DLD1 (cell line): ENCODE measurements around the gene MRPL1.
"Not testable (repeated sequence)": the region's sequence is repeated elsewhere in the genome, so short reads cannot be mapped to it uniquely, and the experiment has no call there.

ENCODE experiments used
- in situ Hi-C: cut with HindIII; loops from 2 replicates; pipeline ENCODE4 v1.10.0; 2017; ENCODE audit warnings: low sequenced_read_pairs

Gene MRPL1

GRCh38 chr4:77911842-77912450 lies 49.3 kb downstream of the MRPL1 start:
- in situ Hi-C loops = no loop called here

- in situ Hi-C loops = no loop called here
These were observed 50.7 kb downstream of the MRPL1 start for GRCh38 chr4:77913348-77913747.

GRCh38 chr4:77917075-77917474 lies 54.4 kb downstream of the MRPL1 start:
- in situ Hi-C loops = no loop called here

- in situ Hi-C loops = no loop called here
These were observed 55.0 kb downstream of the MRPL1 start for GRCh38 chr4:77917601-77918000.

- in situ Hi-C loops = no loop called here
These were observed 57.7 kb downstream of the MRPL1 start for GRCh38 chr4:77920371-77920770.

GRCh38 chr4:77921701-77922100 lies 59.1 kb downstream of the MRPL1 start:
- in situ Hi-C loops = no loop called here

GRCh38 chr4:77922158-77923094 lies 59.8 kb downstream of the MRPL1 start:
- in situ Hi-C loops = no loop called here

- in situ Hi-C loops = no loop called here
These were observed 65.6 kb downstream of the MRPL1 start for GRCh38 chr4:77927991-77928925.

- in situ Hi-C loops = no loop called here
These were observed 67.6 kb downstream of the MRPL1 start for GRCh38 chr4:77930154-77930639.

- in situ Hi-C loops = no loop called here
These were observed 68.2 kb downstream of the MRPL1 start for GRCh38 chr4:77930876-77931275.

GRCh38 chr4:77931452-77932135 lies 69.0 kb downstream of the MRPL1 start:
- in situ Hi-C loops = no loop called here

- in situ Hi-C loops = no loop called here
These were observed 75.9 kb downstream of the MRPL1 start for GRCh38 chr4:77938560-77938959.

- in situ Hi-C loops = not testable (repeated sequence)
These were observed 83.3 kb downstream of the MRPL1 start for GRCh38 chr4:77945929-77946328.

- in situ Hi-C loops = no loop called here
These were observed 87.6 kb downstream of the MRPL1 start for GRCh38 chr4:77950203-77950602.

- in situ Hi-C loops = no loop called here
These were observed 89.8 kb downstream of the MRPL1 start for GRCh38 chr4:77952457-77952856.

GRCh38 chr4:77954690-77955089 lies 92.1 kb downstream of the MRPL1 start:
- in situ Hi-C loops = no loop called here

GRCh38 chr4:77956917-77957316 lies 94.3 kb downstream of the MRPL1 start:
- in situ Hi-C loops = no loop called here

GRCh38 chr4:77958897-77959296 lies 96.3 kb downstream of the MRPL1 start:
- in situ Hi-C loops = no loop called here

GRCh38 chr4:77959566-77960338 lies 97.1 kb downstream of the MRPL1 start:
- in situ Hi-C loops = no loop called here

GRCh38 chr4:77960367-77960766 lies 97.7 kb downstream of the MRPL1 start:
- in situ Hi-C loops = no loop called here
